Calu3 (cell line): Measurements from ENCODE around the gene NUTM2A. TPM values are rescaled to one million over a fixed set of nuclear protein-coding genes. Genes with fewer than 3 reads are reported as not detected.
"Not testable (repeated sequence)": the region's sequence is repeated elsewhere in the genome, so short reads cannot be mapped to it uniquely, and the experiment has no call there.

ENCODE experiments used
- BruUV-seq: library from RNA; stranded (reverse); fragments of 400-500 nt; replicated peaks from 2 replicates; lab custom pipeline; 2021; lab: Mats Ljungman, UMichigan
- CTCF ChIA-PET: fragments of 300-600 bp; sonication (Branson Sonifier 250); formaldehyde crosslinking; loops from one replicate; lab custom pipeline; 2022; ENCODE audit warnings: antibody characterized with exemption; lab: Charles Lee
- DNase-seq: peaks from one replicate; pipeline ENCODE4 v3.0.0; 2022
- H3K27ac Mint-ChIP-seq: one replicate; pipeline ENCODE4 v1.8.0; 2022; ENCODE audit warnings: mixed read lengths; ENCODE audit not compliant: unreplicated experiment
- H3K27me3 Mint-ChIP-seq: one replicate; pipeline ENCODE4 v1.8.0; 2022; ENCODE audit warnings: mixed read lengths; ENCODE audit not compliant: unreplicated experiment
- H3K36me3 Mint-ChIP-seq: one replicate; pipeline ENCODE4 v1.8.0; 2022; ENCODE audit warnings: mild to moderate bottlenecking, moderate library complexity, mixed read lengths; ENCODE audit not compliant: insufficient read depth, unreplicated experiment
- H3K4me1 Mint-ChIP-seq: one replicate; pipeline ENCODE4 v1.8.0; 2022; ENCODE audit warnings: mild to moderate bottlenecking, low read depth, mixed read lengths; ENCODE audit not compliant: unreplicated experiment
- H3K4me3 Mint-ChIP-seq: one replicate; pipeline ENCODE4 v1.8.0; 2022; ENCODE audit warnings: mild to moderate bottlenecking, low read depth, moderate library complexity, mixed read lengths; ENCODE audit not compliant: unreplicated experiment
- H3K9me3 Mint-ChIP-seq: one replicate; pipeline ENCODE4 v1.8.0; 2022; ENCODE audit warnings: low read depth, mixed read lengths; ENCODE audit not compliant: unreplicated experiment
- intact Hi-C: fragments of 100-400 bp; cut with micrococcal nuclease; formaldehyde crosslinking; loops from one replicate; pipeline ENCODE4 v1.10.0; 2022; ENCODE audit not compliant: unreplicated experiment
- total RNA-seq: library from RNA; stranded (reverse); gene quantifications from 2 replicates; pipeline ENCODE4 v1.2.3, GENCODE V29; 2022

Gene NUTM2A
- total RNA-seq, 1 experiment from 2014 or later, result 1.1 TPM

DNA sequence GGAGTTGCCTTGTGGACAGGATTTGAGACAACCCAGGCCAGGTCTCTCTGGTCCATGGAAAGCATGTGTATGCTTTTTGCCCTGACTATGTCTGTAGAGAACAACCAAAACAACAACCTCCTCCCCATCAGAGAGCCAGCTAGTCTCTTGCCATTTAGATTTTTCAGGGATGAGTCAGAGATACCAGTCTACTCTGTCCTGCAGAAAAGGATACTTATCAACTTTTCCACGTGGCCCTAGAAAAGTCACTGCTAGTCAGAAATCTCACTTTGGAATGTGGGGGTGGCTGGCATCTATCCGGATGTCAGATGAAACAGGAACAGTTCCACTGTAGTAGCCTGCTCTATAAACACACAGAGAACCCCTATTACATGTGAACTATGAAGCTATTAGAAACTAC is 13.4 kb upstream of the NUTM2A start:
- BruUV-seq, H3K4me3 Mint-ChIP-seq, H3K36me3 Mint-ChIP-seq, H3K4me1 Mint-ChIP-seq, H3K9me3 Mint-ChIP-seq, CTCF ChIA-PET, H3K27me3 Mint-ChIP-seq, intact Hi-C loops, H3K27ac Mint-ChIP-seq: not testable (repeated sequence)
- DNase-seq, result peak; percentile 10

DNA sequence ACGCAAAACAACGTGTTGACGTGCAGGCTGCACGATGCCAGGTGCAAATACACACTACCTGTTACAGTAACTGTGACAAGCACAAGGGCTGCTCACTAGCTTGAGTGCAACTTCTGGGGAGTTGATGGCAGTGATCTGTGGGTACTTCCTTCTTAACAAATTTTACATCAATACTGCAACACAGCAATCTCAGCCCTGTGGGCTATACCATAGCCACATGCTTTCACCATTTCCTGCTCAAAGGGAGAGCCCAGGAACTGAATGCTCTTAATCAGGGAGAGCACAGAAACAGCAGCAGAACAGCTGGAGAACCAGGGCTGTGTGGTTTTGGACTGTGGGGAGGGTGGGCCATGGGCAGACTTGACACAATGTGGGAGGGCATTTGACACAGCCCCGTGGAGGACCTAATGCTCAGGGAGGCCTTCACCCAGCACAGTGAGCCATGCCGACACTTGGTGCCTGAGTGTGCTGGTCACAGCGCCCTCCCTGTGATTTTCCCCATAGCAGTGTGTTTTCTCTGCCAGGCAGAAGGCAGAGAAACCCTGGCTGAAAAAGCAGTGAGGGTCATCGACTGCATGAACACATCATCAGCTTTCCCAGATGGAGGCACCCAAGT is 12.0 kb upstream of the NUTM2A start:
- H3K9me3 Mint-ChIP-seq, DNase-seq, H3K36me3 Mint-ChIP-seq, H3K27me3 Mint-ChIP-seq, H3K4me3 Mint-ChIP-seq, H3K27ac Mint-ChIP-seq, H3K4me1 Mint-ChIP-seq, BruUV-seq, CTCF ChIA-PET, intact Hi-C loops: not testable (repeated sequence)

DNA sequence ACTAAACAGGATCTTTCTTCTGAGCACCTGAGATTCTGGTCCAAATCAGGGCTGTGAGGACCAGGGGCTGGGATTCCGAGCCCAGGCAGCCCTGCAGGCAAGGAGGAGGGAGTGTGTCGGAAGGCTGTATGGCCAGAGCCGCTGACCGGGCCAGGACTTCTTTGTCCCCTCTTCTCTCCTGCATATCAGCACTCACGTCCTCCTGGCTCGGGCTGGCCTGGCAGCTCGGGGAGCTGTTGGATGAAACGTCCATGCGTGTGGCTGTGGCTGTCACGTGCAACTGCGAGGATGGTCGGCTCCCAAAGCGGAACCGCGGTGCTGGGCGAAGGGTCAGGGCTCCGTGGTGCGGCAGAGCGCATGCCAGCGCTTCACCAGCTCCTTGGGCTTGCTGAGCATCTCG is 11.4 kb upstream of the NUTM2A start:
- H3K4me3 Mint-ChIP-seq, H3K4me1 Mint-ChIP-seq, intact Hi-C loops, CTCF ChIA-PET, BruUV-seq, H3K36me3 Mint-ChIP-seq, H3K27me3 Mint-ChIP-seq, DNase-seq, H3K9me3 Mint-ChIP-seq, H3K27ac Mint-ChIP-seq: not testable (repeated sequence)

DNA sequence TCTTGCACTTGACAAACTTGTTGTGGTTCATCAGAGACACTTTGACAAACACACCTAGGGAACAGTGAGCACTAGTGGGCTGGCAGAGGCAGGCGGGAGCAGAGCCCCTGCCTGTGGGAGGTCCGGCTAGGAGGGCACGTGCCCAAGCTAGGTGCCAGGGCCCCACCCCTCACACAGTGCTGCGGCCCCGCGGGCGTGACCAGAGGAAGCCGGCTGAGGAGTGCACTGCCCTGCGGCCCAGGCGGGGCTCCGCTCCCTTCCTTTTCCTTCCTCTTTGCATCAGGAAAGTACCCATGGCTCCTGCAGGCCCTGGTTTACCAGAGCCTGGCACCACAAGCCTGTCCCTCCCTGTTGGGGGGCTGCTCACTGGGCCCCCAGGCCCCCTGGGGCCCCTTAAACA is 9.1 kb upstream of the NUTM2A start:
- intact Hi-C loops, H3K9me3 Mint-ChIP-seq, H3K4me1 Mint-ChIP-seq, DNase-seq, H3K36me3 Mint-ChIP-seq, H3K27me3 Mint-ChIP-seq, BruUV-seq, CTCF ChIA-PET, H3K27ac Mint-ChIP-seq, H3K4me3 Mint-ChIP-seq: not testable (repeated sequence)

DNA sequence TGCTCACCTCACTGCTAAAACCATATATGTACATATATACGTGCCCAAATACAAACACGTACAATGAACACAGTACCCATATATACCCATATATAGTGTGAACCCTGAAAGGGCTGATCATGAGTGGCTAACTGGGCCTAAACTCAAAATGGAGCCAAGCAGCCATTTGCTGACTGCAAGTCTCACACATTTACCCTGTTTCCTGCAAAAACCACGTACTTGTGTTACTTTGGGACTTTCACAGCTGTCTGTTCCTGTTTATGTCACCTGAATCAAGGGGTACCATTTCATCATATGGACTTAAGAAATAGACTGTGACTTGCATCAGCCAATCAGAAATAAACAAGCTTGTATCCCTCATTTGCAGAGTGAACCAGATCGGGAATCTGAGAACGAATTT is 5.9 kb upstream of the NUTM2A start:
- H3K9me3 Mint-ChIP-seq, BruUV-seq, intact Hi-C loops, CTCF ChIA-PET, H3K27ac Mint-ChIP-seq, H3K36me3 Mint-ChIP-seq, H3K4me3 Mint-ChIP-seq, DNase-seq, H3K4me1 Mint-ChIP-seq, H3K27me3 Mint-ChIP-seq: not testable (repeated sequence)

DNA sequence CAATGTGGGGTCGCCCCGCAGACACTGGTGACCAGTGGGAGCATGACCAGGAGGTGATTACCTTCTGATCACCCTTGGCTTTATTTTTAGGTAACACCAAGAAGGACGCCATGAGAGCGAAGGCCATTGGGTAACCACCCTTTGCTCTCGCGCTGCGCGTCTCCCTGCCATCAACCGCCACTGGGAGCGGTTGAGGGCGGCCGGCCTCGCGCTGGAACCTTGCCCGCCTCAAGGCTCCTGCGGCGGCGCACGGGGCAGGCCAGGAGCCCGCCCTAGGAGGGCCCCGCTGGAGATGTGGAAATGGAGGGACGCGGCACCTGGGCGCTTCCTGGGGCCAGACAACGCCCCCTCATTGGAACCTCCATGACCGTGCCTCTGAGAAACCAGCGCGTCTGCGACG is 2.5 kb upstream of the NUTM2A start:
- H3K9me3 Mint-ChIP-seq, H3K4me1 Mint-ChIP-seq, intact Hi-C loops, CTCF ChIA-PET, DNase-seq, H3K4me3 Mint-ChIP-seq, H3K27ac Mint-ChIP-seq, H3K36me3 Mint-ChIP-seq, BruUV-seq, H3K27me3 Mint-ChIP-seq: not testable (repeated sequence)

DNA sequence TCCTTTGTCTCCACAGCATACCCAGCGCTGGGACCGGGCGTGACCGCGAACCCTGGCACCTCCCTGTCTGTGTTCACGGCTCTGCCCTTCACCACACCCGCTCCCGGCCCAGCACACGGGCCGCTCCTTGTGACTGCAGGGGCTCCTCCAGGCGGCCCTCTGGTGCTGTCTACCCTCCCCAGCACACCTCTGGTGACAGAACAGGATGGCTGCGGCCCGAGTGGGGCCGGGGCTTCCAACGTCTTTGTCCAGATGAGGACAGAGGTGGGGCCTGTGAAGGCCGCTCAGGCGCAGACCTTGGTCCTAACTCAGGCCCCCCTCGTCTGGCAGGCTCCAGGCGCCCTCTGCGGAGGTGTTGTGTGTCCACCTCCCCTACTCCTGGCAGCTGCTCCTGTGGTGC is 3.0 kb downstream of the NUTM2A start:
- CTCF ChIA-PET, H3K36me3 Mint-ChIP-seq, intact Hi-C loops, H3K4me1 Mint-ChIP-seq, DNase-seq, H3K4me3 Mint-ChIP-seq, H3K27me3 Mint-ChIP-seq, BruUV-seq, H3K27ac Mint-ChIP-seq, H3K9me3 Mint-ChIP-seq: not testable (repeated sequence)

DNA sequence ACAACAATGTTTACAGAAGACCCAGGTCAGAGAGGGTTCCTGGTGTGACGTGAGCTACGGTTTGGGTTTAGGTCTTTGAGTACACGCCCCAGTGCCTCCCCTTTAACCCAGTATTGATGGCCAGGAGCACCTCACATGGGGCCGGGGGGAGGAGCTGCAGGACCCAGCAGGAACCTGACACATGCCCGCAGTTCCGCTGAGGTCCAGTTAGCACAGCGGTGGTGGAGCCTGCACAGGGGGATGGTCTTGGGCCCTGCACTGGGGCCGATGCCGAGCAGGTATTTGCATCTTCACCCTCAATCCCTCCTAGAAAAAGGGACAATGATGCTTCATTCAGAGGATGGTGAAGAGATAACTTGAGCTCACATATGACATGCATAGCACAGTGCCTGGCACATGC is 4.0 kb downstream of the NUTM2A start:
- BruUV-seq, DNase-seq, CTCF ChIA-PET, H3K9me3 Mint-ChIP-seq, H3K27ac Mint-ChIP-seq, H3K4me1 Mint-ChIP-seq, H3K27me3 Mint-ChIP-seq, H3K4me3 Mint-ChIP-seq, H3K36me3 Mint-ChIP-seq, intact Hi-C loops: not testable (repeated sequence)

DNA sequence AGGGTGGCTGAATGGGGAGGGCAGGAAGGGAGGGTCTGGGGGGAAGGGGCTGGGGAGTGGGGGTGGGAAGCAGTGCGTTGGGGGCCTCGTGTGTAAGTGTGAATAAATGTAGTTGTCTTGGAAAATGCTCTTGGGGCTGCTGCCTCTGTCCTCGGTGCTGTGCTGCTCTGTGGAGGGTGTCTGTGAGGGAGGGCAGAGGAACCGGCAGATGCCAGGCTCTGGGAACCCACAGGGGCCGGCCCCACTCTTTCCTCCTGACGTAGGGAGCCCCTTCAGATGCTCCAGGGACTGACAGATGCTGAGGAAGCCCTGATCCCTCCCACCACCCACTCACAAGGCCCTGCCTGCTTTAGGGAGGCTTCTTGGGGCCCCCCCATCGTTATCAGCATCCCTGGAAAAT is 9.6 kb downstream of the NUTM2A start:
- H3K27ac Mint-ChIP-seq, H3K4me1 Mint-ChIP-seq, intact Hi-C loops, H3K27me3 Mint-ChIP-seq, H3K4me3 Mint-ChIP-seq, CTCF ChIA-PET, H3K36me3 Mint-ChIP-seq, BruUV-seq, DNase-seq, H3K9me3 Mint-ChIP-seq: not testable (repeated sequence)

DNA sequence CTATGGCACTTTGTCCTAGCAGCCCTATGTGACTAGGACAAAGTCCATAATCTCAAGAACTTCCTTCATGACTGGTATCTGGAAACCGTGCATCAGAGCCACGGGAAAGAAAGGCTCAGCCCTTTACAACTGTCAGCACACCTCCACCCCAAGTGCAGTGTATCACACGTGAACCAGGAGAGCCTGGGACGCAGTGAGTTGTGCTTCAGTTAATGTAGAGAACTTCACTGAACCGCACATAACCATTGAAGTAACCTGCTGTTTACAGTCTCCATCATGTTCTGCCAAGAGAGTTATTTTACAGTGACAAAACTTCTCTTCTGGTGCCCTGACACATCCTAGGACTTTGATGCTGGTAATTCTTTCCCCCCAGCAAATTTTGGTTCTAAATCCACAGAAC is 12.0 kb downstream of the NUTM2A start:
- H3K9me3 Mint-ChIP-seq, H3K27me3 Mint-ChIP-seq, H3K27ac Mint-ChIP-seq, DNase-seq, H3K4me3 Mint-ChIP-seq, CTCF ChIA-PET, intact Hi-C loops, BruUV-seq, H3K4me1 Mint-ChIP-seq, H3K36me3 Mint-ChIP-seq: not testable (repeated sequence)
